B cell (primary cell): ENCODE data around the gene ZNF142. TPM values are rescaled to one million over a fixed set of nuclear protein-coding genes. Genes with fewer than 3 reads are reported as not detected.

Experiments used
- ATAC-seq: fragments of 200-7000 bp; cut with Tn5 transposase; one replicate; pipeline ENCODE4 v1.10.0; 2021; ENCODE audit warnings: low read depth, mild to moderate bottlenecking, moderate number of reproducible peaks, moderate library complexity
- CTCF ChIA-PET: fragments of 350-600 bp; sonication (Branson Sonifier 250); formaldehyde crosslinking; loops from one replicate; lab custom pipeline; 2021; ENCODE audit warnings: antibody characterized with exemption, inconsistent platforms; lab: Charles Lee
- POLR2A ChIA-PET: fragments of 350-600 bp; sonication (Branson Sonifier 250); formaldehyde crosslinking; loops from one replicate; lab custom pipeline; 2021; ENCODE audit warnings: antibody characterized with exemption; lab: Charles Lee
- DNase-seq: peaks from one replicate; pipeline ENCODE4 v3.0.0; 2013
- H2AFZ ChIP-seq: 2 replicates; pipeline ENCODE4 v1.6.1; 2012; ENCODE audit warnings: mild to moderate bottlenecking, low read depth, low read length; ENCODE audit not compliant: insufficient read depth, poor library complexity, severe bottlenecking
- H3K27ac ChIP-seq, 2 donors: 1 replicate in 1 of 2; 2 replicates in 1 of 2; pipeline ENCODE4 v1.5.1; 2012 to 2013; ENCODE audit warnings: low read length in 2 of 2, mild to moderate bottlenecking in 2 of 2, moderate library complexity in 1 of 2
- H3K27me3 ChIP-seq, 4 experiments: fragments of 200-600 bp in 1 of 4; sonication (generic) in 1 of 4; replicated peaks in 1 of 4; 1 replicate in 2 of 4; 2 replicates in 2 of 4; pipeline versions ENCODE4 v1.6.1 to v1.7.0; 2013 to 2016; ENCODE audit warnings: low read length in 3 of 4, mild to moderate bottlenecking in 2 of 4, mixed read lengths in 1 of 4, moderate library complexity in 1 of 4; ENCODE audit not compliant: insufficient read depth in 4 of 4, control insufficient read depth in 3 of 4; ENCODE audit errors: control extremely low read depth in 1 of 4
- H3K36me3 ChIP-seq, 2 experiments: replicated peaks in 1 of 2; 1 replicate in 1 of 2; 2 replicates in 1 of 2; pipeline versions ENCODE4 v1.6.1 to v1.7.1; 2013; ENCODE audit warnings: low read length in 1 of 2; ENCODE audit not compliant: insufficient read depth in 2 of 2, control insufficient read depth in 1 of 2; ENCODE audit errors: control extremely low read depth in 1 of 2, extremely low read depth in 1 of 2
- H3K4me1 ChIP-seq, 2 donors: fragments of 200-600 bp in 1 of 2; sonication (generic) in 1 of 2; 1 replicate in 1 of 2; 2 replicates in 1 of 2; pipeline versions ENCODE4 v1.5.1 to v1.6.1; 2013 to 2017; ENCODE audit warnings: low read length in 2 of 2; ENCODE audit not compliant: control insufficient read depth in 2 of 2, insufficient read depth in 2 of 2
- H3K4me2 ChIP-seq: replicated peaks from 2 replicates; pipeline ENCODE3; 2012; ENCODE audit warnings: mild to moderate bottlenecking, low read depth, low read length; ENCODE audit not compliant: poor library complexity, severe bottlenecking
- H3K4me3 ChIP-seq, 5 experiments: fragments of 200-600 bp in 1 of 5; sonication (generic) in 1 of 5; 1 replicate in 3 of 5; 2 replicates in 2 of 5; pipeline versions ENCODE4 v1.5.1 to v1.7.0; 2011 to 2016; ENCODE audit warnings: low read length in 4 of 5, mild to moderate bottlenecking in 4 of 5, low read depth in 2 of 5, control low read depth in 1 of 5, moderate library complexity in 1 of 5; ENCODE audit not compliant: insufficient read depth in 1 of 5; ENCODE audit errors: control extremely low read depth in 1 of 5, extremely low read depth in 1 of 5
- H3K79me2 ChIP-seq: fragments of 200-600 bp; sonication (generic); one replicate; pipeline ENCODE4 v1.6.0; 2016; ENCODE audit warnings: low read length; ENCODE audit not compliant: control insufficient read depth, insufficient read depth
- H3K9ac ChIP-seq: fragments of 200-600 bp; sonication (generic); 2 replicates; pipeline ENCODE4 v1.6.1; 2017; ENCODE audit warnings: mild to moderate bottlenecking, low read length, moderate library complexity
- H3K9me3 ChIP-seq, 3 donors: one replicate each; pipeline versions ENCODE4 v1.6.1 to v1.7.1; 2013; ENCODE audit warnings: low read length in 2 of 3; ENCODE audit not compliant: control insufficient read depth in 2 of 3, insufficient read depth in 1 of 3; ENCODE audit errors: control extremely low read depth in 1 of 3
- H4K20me1 ChIP-seq: 2 replicates; pipeline ENCODE4 v1.6.0; 2012; ENCODE audit warnings: mild to moderate bottlenecking, low read length; ENCODE audit not compliant: insufficient read depth, control insufficient read depth, poor library complexity, severe bottlenecking
- H3K27ac Mint-ChIP-seq: one replicate; pipeline ENCODE4 v1.8.0; 2021; ENCODE audit warnings: mixed read lengths
- H3K27me3 Mint-ChIP-seq: one replicate; pipeline ENCODE4 v1.8.0; 2021; ENCODE audit warnings: mixed read lengths
- H3K4me1 Mint-ChIP-seq: one replicate; pipeline ENCODE4 v1.8.0; 2021; ENCODE audit warnings: mixed read lengths
- H3K4me3 Mint-ChIP-seq: one replicate; pipeline ENCODE4 v1.8.0; 2021; ENCODE audit warnings: mixed read lengths
- H3K9me3 Mint-ChIP-seq: one replicate; pipeline ENCODE4 v1.8.0; 2022; ENCODE audit warnings: mixed read lengths; ENCODE audit not compliant: insufficient read depth
- EZH2 ChIP-seq: IDR thresholded peaks from 2 replicates; pipeline ENCODE4 v1.6.1; 2012; ENCODE audit warnings: borderline replicate concordance, low read depth, mild to moderate bottlenecking, moderate library complexity, low read length; ENCODE audit not compliant: insufficient read depth, poor library complexity, severe bottlenecking
- WGBS: methylation state at CpG from one replicate; pipeline ENCODE4 v1.1.5; 2013; ENCODE audit warnings: missing lambda C conversion rate; ENCODE audit not compliant: insufficient coverage; 5-methylcytosine and 5-hydroxymethylcytosine counted together
- intact Hi-C: fragments of 100-400 bp; cut with micrococcal nuclease; formaldehyde crosslinking; loops from one replicate; pipeline ENCODE4 v1.10.0; 2022
- polyA plus RNA-seq: library from polyadenylated mRNA; depleted of rRNA; stranded (reverse); fragments of >200 nt; gene quantifications from 2 replicates; pipeline ENCODE4 v1.2.3, GENCODE V29; 2012
- total RNA-seq, 2 donors: library from RNA; stranded (reverse); fragments of 120-200 nt in 1 of 2; gene quantifications; 1 replicate in 1 of 2; 2 replicates in 1 of 2; pipeline versions ENCODE4 v1.2.3 to v1.2.4, GENCODE V29; 2013 to 2022
- TF ChIP-seq, protein P1 (sequence below): fragments of 200-600 bp; IDR thresholded peaks from one replicate; pipeline ENCODE4 v1.8.0; 2022; ENCODE audit warnings: antibody characterized with exemption, mild to moderate bottlenecking

The ZNF142 gene
- total and polyA plus RNA-seq, 2 donors (not counting 1 experiment from before 2014, with no cell fraction given), result 26.7 to 51.1 TPM

DNA sequence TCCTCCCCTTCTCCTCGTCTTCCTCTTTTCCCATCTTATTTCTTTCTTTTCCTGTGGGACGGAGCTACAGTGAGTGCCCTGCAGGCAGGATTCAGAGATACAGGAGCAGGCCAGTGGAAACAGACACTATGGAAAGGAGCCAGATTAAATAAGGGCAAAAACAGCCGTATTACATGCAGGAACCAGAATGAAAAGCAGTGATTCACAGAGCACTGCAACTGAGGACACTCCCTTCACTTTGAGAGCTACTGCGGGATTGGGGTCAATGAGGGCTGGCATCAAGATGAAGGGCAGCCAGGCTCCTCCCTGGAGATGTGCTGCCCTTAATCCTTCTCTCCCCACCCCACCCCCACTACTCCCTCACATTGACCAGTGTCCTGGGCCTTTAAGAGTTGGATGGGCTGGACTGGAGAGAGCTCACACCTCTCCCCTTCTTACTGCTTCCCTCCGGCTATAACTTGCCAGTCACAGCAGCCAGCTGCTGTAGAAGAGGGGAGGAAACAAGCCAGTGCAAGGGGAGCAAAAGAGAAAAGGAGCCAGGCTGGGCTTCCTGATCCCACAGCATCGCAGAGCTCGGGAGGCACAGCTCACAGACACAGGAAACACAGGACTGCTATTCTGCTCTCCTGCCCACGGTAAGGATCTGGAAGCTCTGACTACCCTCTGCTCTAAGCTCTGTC is 51.8 kb downstream of the ZNF142 start, which contains the start of gene PLCD4:
Gene PLCD4 (plus strand): TSS at position 464 of the 680 bp plus-strand sequence. CDS start 7,841 bp downstream, outside the sequence.
- H4K20me1 ChIP-seq, result no peaks in the 10 kb centered on the region
- no peak for ATAC-seq
- Mint-ChIP-seq H3K4me3 (no peak within 1 kb of the TSS), H3K27me3 (peaks cover 12% of the 10 kb centered on the region), H3K9me3 (no peaks in the 10 kb centered on the region), H3K27ac (no peak within 1 kb of the TSS), H3K4me1 (no peaks in the 10 kb centered on the region)
- DNase-seq, result no peak
- H3K27ac ChIP-seq, result no peak within 1 kb of the TSS
- WGBS, result 58% methylated on average over 5 of the region's 8 CpGs
- peaks cover 0 to 6% (median 0%) of the 10 kb centered on the region in 4 experiments for H3K27me3 ChIP-seq
- TF ChIP-seq EZH2, result no peak
- TF ChIP-seq, protein P1, sequence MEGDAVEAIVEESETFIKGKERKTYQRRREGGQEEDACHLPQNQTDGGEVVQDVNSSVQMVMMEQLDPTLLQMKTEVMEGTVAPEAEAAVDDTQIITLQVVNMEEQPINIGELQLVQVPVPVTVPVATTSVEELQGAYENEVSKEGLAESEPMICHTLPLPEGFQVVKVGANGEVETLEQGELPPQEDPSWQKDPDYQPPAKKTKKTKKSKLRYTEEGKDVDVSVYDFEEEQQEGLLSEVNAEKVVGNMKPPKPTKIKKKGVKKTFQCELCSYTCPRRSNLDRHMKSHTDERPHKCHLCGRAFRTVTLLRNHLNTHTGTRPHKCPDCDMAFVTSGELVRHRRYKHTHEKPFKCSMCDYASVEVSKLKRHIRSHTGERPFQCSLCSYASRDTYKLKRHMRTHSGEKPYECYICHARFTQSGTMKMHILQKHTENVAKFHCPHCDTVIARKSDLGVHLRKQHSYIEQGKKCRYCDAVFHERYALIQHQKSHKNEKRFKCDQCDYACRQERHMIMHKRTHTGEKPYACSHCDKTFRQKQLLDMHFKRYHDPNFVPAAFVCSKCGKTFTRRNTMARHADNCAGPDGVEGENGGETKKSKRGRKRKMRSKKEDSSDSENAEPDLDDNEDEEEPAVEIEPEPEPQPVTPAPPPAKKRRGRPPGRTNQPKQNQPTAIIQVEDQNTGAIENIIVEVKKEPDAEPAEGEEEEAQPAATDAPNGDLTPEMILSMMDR, result no peak
- H3K4me1 ChIP-seq, result no peaks in the 10 kb centered on the region
- POLR2A ChIA-PET, result no interaction called here
- intact Hi-C loops, result no loop called here
- CTCF ChIA-PET, result interaction anchor here (1.1 kb wide), 1 partner anchor 321 kb away, joined by 3 read pairs; no protein-coding TSS in a partner anchor
- no peak within 1 kb of the TSS for H3K4me2 ChIP-seq
- H3K9me3 ChIP-seq, result no peaks in the 10 kb centered on the region
- H3K79me2 ChIP-seq, result no peaks in the 10 kb centered on the region
- no peak within 1 kb of the TSS for H2AFZ ChIP-seq
- H3K36me3 ChIP-seq, result no peaks in the 10 kb centered on the region
- no peak within 1 kb of the TSS for H3K9ac ChIP-seq
- H3K4me3 ChIP-seq, result no peak within 1 kb of the TSS

DNA sequence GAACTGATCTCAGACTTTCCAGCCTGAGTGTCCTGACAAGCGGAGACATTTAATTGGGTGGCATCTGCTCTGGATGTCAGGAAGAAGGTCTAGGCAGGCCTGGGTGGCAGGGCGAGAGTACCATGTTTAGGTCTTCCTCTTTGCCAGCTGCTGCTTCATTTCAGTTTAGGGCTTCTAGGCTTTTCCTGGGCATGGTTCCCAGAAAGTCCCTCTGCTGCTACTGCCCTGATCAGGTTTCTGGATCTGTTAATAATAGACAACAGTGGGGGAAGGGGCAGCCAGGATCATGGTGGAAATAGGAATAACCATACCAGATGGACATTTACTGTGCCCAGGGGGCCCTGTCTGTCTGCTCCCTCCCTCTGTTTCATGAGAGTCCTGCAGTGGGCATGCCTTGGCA is 54.0 kb downstream of the ZNF142 start:
- no peaks in the 10 kb centered on the region for H3K4me1 ChIP-seq
- no peak overlapping the region for H2AFZ ChIP-seq
- H3K36me3 ChIP-seq, result no peaks in the 10 kb centered on the region
- WGBS, result 94% methylated on average over 2 of the region's 2 CpGs
- H3K4me1 Mint-ChIP-seq, result peaks cover under 1% of the 10 kb centered on the region
- intact Hi-C loops, result no loop called here
- H3K9ac ChIP-seq, result no peak overlapping the region
- no peak overlapping the region for H3K4me2 ChIP-seq
- H3K79me2 ChIP-seq, result no peaks in the 10 kb centered on the region
- DNase-seq, result no peak
- no peaks in the 10 kb centered on the region for H3K9me3 ChIP-seq
- no peak overlapping the region for H3K4me3 ChIP-seq
- H3K4me3 Mint-ChIP-seq, result no peak overlapping the region
- no peaks in the 10 kb centered on the region for H3K9me3 Mint-ChIP-seq
- no peak for ATAC-seq
- H3K27me3 ChIP-seq, result peaks cover 0 to 3% (median 0%) of the 10 kb centered on the region in 4 experiments
- H4K20me1 ChIP-seq, result no peaks in the 10 kb centered on the region
- H3K27ac ChIP-seq, result no peak overlapping the region
- ChIA-PET CTCF (no interaction called here), POLR2A (no interaction called here)
- H3K27ac Mint-ChIP-seq, result no peak overlapping the region
- peaks cover 12% of the 10 kb centered on the region for H3K27me3 Mint-ChIP-seq
- TF ChIP-seq, protein P1, result no peak
- TF ChIP-seq EZH2, result no peak
